H9 (cell line): ENCODE results near the gene NEMP1. TPM values are rescaled to one million over a fixed set of nuclear protein-coding genes. Genes with fewer than 3 reads are reported as not detected.

Source experiments
- DNase-seq: peaks from one replicate; pipeline ENCODE4 v3.0.0-alpha.2; 2017
- H2AFZ ChIP-seq: one replicate; pipeline ENCODE4 v1.6.1; 2013; ENCODE audit warnings: mild to moderate bottlenecking, low read length, control low read depth, moderate library complexity
- H2AK5ac ChIP-seq: 2 replicates; pipeline ENCODE4 v1.6.1; 2013; ENCODE audit warnings: low read length, control low read depth, mixed read lengths; ENCODE audit not compliant: insufficient read length
- H2BK120ac ChIP-seq: one replicate; pipeline ENCODE4 v1.6.1; 2013; ENCODE audit warnings: low read depth, mild to moderate bottlenecking, low read length, control low read depth, inconsistent platforms; ENCODE audit not compliant: poor library complexity, severe bottlenecking
- H2BK12ac ChIP-seq: 2 replicates; pipeline ENCODE4 v1.6.1; 2013; ENCODE audit warnings: low read length, control low read depth, mixed read lengths, low read depth; ENCODE audit not compliant: insufficient read length
- H2BK15ac ChIP-seq: 2 replicates; pipeline ENCODE4 v1.6.1; 2013; ENCODE audit warnings: low read depth, low read length, control low read depth
- H2BK20ac ChIP-seq: one replicate; pipeline ENCODE4 v1.6.1; 2013; ENCODE audit warnings: low read depth, mild to moderate bottlenecking, low read length, control low read depth, inconsistent platforms; ENCODE audit not compliant: poor library complexity, severe bottlenecking
- H2BK5ac ChIP-seq: 2 replicates; pipeline ENCODE4 v1.6.1; 2013; ENCODE audit warnings: low read length, control low read depth, mixed read lengths; ENCODE audit not compliant: insufficient read length
- H3K14ac ChIP-seq: 2 replicates; pipeline ENCODE4 v1.6.1; 2013; ENCODE audit warnings: low read length, control low read depth; ENCODE audit not compliant: insufficient read depth
- H3K18ac ChIP-seq: 2 replicates; pipeline ENCODE4 v1.6.1; 2013; ENCODE audit warnings: low read depth, mild to moderate bottlenecking, mixed read lengths, low read length, control low read depth; ENCODE audit not compliant: insufficient read length
- H3K23ac ChIP-seq: 2 replicates; pipeline ENCODE4 v1.6.1; 2013; ENCODE audit warnings: low read length, control low read depth, mixed read lengths, low read depth; ENCODE audit not compliant: insufficient read length
- H3K23me2 ChIP-seq: 2 replicates; pipeline ENCODE4 v1.6.1; 2013; ENCODE audit warnings: low read depth, mild to moderate bottlenecking, mixed read lengths, low read length, control low read depth; ENCODE audit not compliant: insufficient read length, poor library complexity, severe bottlenecking
- H3K27ac ChIP-seq: 2 replicates; pipeline ENCODE4 v1.5.1; 2013; ENCODE audit warnings: low read length, control low read depth, mixed read lengths, low read depth; ENCODE audit not compliant: insufficient read length
- H3K27me3 ChIP-seq: 2 replicates; pipeline ENCODE4 v1.6.1; 2013; ENCODE audit warnings: low read length, control low read depth, inconsistent platforms; ENCODE audit not compliant: insufficient read depth
- H3K4ac ChIP-seq: 2 replicates; pipeline ENCODE4 v1.6.1; 2013; ENCODE audit warnings: low read depth, mild to moderate bottlenecking, control low read depth, inconsistent platforms, low read length, moderate library complexity
- H3K4me1 ChIP-seq: 2 replicates; pipeline ENCODE4 v1.6.1; 2013; ENCODE audit warnings: low read length, control low read depth, inconsistent platforms; ENCODE audit not compliant: insufficient read depth
- H3K4me2 ChIP-seq: 2 replicates; pipeline ENCODE4 v1.6.1; 2013; ENCODE audit warnings: low read length, control low read depth, mixed read lengths; ENCODE audit not compliant: insufficient read length, insufficient read depth
- H3K56ac ChIP-seq: 2 replicates; pipeline ENCODE4 v1.6.1; 2013; ENCODE audit warnings: low read depth, mild to moderate bottlenecking, mixed read lengths, low read length, control low read depth; ENCODE audit not compliant: insufficient read length
- H3K79me1 ChIP-seq: 2 replicates; pipeline ENCODE4 v1.6.1; 2013; ENCODE audit warnings: low read depth, mild to moderate bottlenecking, moderate library complexity, low read length, control low read depth, inconsistent platforms; ENCODE audit not compliant: insufficient read depth, poor library complexity, severe bottlenecking
- H3K79me2 ChIP-seq: 2 replicates; pipeline ENCODE4 v1.6.1; 2013; ENCODE audit warnings: low read length, control low read depth, inconsistent platforms; ENCODE audit not compliant: insufficient read depth
- H3K9ac ChIP-seq: 2 replicates; pipeline ENCODE4 v1.6.1; 2013; ENCODE audit warnings: low read length, control low read depth, mixed read lengths; ENCODE audit not compliant: insufficient read length; ENCODE audit errors: extremely low read depth
- H3K9me3 ChIP-seq: one replicate; pipeline ENCODE4 v1.6.1; 2013; ENCODE audit warnings: low read depth, low read length, inconsistent platforms; ENCODE audit not compliant: control insufficient read depth
- H3T11ph ChIP-seq: one replicate; pipeline ENCODE4 v1.6.1; 2013; ENCODE audit warnings: mild to moderate bottlenecking, low read length, control low read depth, inconsistent platforms
- H4K20me1 ChIP-seq: one replicate; pipeline ENCODE4 v1.6.1; 2013; ENCODE audit not compliant: control insufficient read depth, insufficient read length, insufficient read depth
- H4K5ac ChIP-seq: 2 replicates; pipeline ENCODE4 v1.6.1; 2013; ENCODE audit warnings: low read depth, mild to moderate bottlenecking, mixed read lengths, low read length, control low read depth; ENCODE audit not compliant: insufficient read length
- H4K8ac ChIP-seq: replicated peaks from 2 replicates; pipeline ENCODE4 v1.6.1; 2013; ENCODE audit warnings: low read length, control low read depth, mixed read lengths, low read depth; ENCODE audit not compliant: insufficient read length
- H4K91ac ChIP-seq: 2 replicates; pipeline ENCODE4 v1.6.1; 2013; ENCODE audit warnings: low read depth, mild to moderate bottlenecking, moderate library complexity, mixed read lengths, low read length, control low read depth; ENCODE audit not compliant: insufficient read length
- H3K27ac Mint-ChIP-seq, 3 experiments: 2 replicates in 2 of 3; 3 replicates in 1 of 3; pipeline ENCODE4 v1.8.0; 2020 to 2021; ENCODE audit warnings: mixed read lengths in 3 of 3, mild to moderate bottlenecking in 1 of 3, moderate library complexity in 1 of 3
- H3K27me3 Mint-ChIP-seq: 2 replicates; pipeline ENCODE4 v1.8.0; 2021; ENCODE audit warnings: low read depth, mild to moderate bottlenecking, moderate library complexity, mixed read lengths
- H3K36me3 Mint-ChIP-seq, 3 experiments: 2 replicates in 2 of 3; 3 replicates in 1 of 3; pipeline ENCODE4 v1.8.0; 2020 to 2021; ENCODE audit warnings: low read depth in 3 of 3, mixed read lengths in 3 of 3; ENCODE audit not compliant: insufficient read depth in 1 of 3
- H3K4me1 Mint-ChIP-seq, 2 experiments: 2 replicates each; pipeline ENCODE4 v1.8.0; 2020; ENCODE audit warnings: mixed read lengths in 2 of 2
- H3K4me3 Mint-ChIP-seq, 2 experiments: 2 replicates in 1 of 2; 3 replicates in 1 of 2; pipeline ENCODE4 v1.8.0; 2020 to 2021; ENCODE audit warnings: mild to moderate bottlenecking in 2 of 2, mixed read lengths in 2 of 2, moderate library complexity in 1 of 2
- H3K9me3 Mint-ChIP-seq, 2 experiments: 2 replicates in 1 of 2; 3 replicates in 1 of 2; pipeline ENCODE4 v1.8.0; 2020; ENCODE audit warnings: mild to moderate bottlenecking in 2 of 2, mixed read lengths in 2 of 2, moderate library complexity in 1 of 2
- WGBS: extraction: QIAGEN DNeasy Blood & Tissue Kit; methylation state at CpG from one replicate; pipeline ENCODE4 v1.1.7; 2013; ENCODE audit warnings: missing lambda C conversion rate, low lambda C conversion rate, mixed read lengths; ENCODE audit not compliant: insufficient read length; ENCODE audit errors: extremely low coverage; 5-methylcytosine and 5-hydroxymethylcytosine counted together
- total RNA-seq: library from RNA; stranded (reverse); gene quantifications from 2 replicates; pipeline ENCODE4 v1.2.1, GENCODE V29; 2021
- TF ChIP-seq, protein P1 (sequence below): fragments of 200-600 bp; sonication (generic); conservative IDR thresholded peaks from 3 replicates; pipeline ENCODE4 v1.8.0; 2021; ENCODE audit warnings: antibody characterized with exemption, mild to moderate bottlenecking

The NEMP1 gene
- total RNA-seq, 1 experiment from 2014 or later: 50.1 TPM

DNA sequence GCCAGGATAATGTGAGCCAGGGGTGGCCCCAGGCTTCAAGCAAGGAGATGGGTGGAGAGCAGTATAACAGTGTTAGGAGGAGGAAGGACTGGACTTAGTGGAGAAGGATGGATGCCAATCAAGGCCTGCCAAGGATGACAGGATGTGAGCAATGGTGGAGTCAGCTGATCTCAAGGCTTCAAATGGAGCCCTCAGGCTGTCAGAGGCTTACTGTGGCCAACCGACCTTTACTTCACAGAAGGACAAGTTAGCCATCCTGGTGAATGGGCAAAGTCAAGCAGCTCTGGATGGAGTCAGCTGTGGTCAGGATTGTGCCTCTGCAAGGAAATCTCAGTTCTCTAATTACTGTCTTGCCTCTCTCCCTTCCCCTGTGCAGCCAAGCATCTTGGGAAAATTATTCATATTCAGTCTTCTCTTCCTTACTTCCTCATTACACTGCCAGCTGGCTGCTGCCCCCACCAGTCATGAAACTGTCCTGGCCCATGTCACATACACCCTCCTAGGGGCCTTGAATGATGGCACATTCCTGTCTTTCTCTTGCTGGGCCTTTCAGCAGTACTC is 40.2 kb upstream of the NEMP1 start:
- peaks cover 3 to 4% of the 10 kb centered on the region in 2 experiments; a peak in 3 of 5 replicates for H3K9me3 Mint-ChIP-seq
- H3K4me1 Mint-ChIP-seq: peaks cover 0 to 2% of the 10 kb centered on the region in 2 experiments; a peak in 1 of 4 replicates
- H3K56ac ChIP-seq: no peak overlapping the region
- H3K36me3 Mint-ChIP-seq: peaks cover 3 to 8% (median 6%) of the 10 kb centered on the region in 3 experiments; a peak in 6 of 7 replicates
- H3K9me3 ChIP-seq: no peaks in the 10 kb centered on the region
- H2BK20ac ChIP-seq: no peak overlapping the region
- no peak overlapping the region for H3K4me2 ChIP-seq
- H3K27ac Mint-ChIP-seq: no peak overlapping the region; a peak in 1 of 7 replicates
- H3T11ph ChIP-seq: no peak overlapping the region
- no peak overlapping the region for H3K4ac ChIP-seq
- no peak overlapping the region for H3K14ac ChIP-seq
- no peak overlapping the region for H3K27ac ChIP-seq
- no peaks in the 10 kb centered on the region for H4K20me1 ChIP-seq
- no peak overlapping the region for H2AFZ ChIP-seq
- no peak for DNase-seq
- no CpG with 5 or more reads among the region's 1 CpG for WGBS
- H2BK120ac ChIP-seq: no peak overlapping the region
- no peaks in the 10 kb centered on the region for H3K79me2 ChIP-seq
- no peak overlapping the region for H2BK15ac ChIP-seq
- H4K5ac ChIP-seq: no peak overlapping the region
- H2BK12ac ChIP-seq: no peak overlapping the region
- peaks cover 6% of the 10 kb centered on the region for H3K27me3 Mint-ChIP-seq
- no peaks in the 10 kb centered on the region for H3K23me2 ChIP-seq
- H2BK5ac ChIP-seq: no peak overlapping the region
- H3K9ac ChIP-seq: no peak overlapping the region
- TF ChIP-seq, protein P1, sequence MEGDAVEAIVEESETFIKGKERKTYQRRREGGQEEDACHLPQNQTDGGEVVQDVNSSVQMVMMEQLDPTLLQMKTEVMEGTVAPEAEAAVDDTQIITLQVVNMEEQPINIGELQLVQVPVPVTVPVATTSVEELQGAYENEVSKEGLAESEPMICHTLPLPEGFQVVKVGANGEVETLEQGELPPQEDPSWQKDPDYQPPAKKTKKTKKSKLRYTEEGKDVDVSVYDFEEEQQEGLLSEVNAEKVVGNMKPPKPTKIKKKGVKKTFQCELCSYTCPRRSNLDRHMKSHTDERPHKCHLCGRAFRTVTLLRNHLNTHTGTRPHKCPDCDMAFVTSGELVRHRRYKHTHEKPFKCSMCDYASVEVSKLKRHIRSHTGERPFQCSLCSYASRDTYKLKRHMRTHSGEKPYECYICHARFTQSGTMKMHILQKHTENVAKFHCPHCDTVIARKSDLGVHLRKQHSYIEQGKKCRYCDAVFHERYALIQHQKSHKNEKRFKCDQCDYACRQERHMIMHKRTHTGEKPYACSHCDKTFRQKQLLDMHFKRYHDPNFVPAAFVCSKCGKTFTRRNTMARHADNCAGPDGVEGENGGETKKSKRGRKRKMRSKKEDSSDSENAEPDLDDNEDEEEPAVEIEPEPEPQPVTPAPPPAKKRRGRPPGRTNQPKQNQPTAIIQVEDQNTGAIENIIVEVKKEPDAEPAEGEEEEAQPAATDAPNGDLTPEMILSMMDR: no peak
- no peak overlapping the region for H2AK5ac ChIP-seq
- H3K27me3 ChIP-seq: no peaks in the 10 kb centered on the region
- no peaks in the 10 kb centered on the region for H3K79me1 ChIP-seq
- no peak overlapping the region for H3K4me3 Mint-ChIP-seq
- no peak overlapping the region for H4K91ac ChIP-seq
- H3K18ac ChIP-seq: no peak overlapping the region
- H3K23ac ChIP-seq: no peak overlapping the region
- no peak overlapping the region for H4K8ac ChIP-seq
- no peaks in the 10 kb centered on the region for H3K4me1 ChIP-seq
